Osteocyte (in vitro differentiated cells): ENCODE measurements around the gene RGS12. TPM values are rescaled to one million over a fixed set of nuclear protein-coding genes. Genes with fewer than 3 reads are reported as not detected.

Experiments
- DNase-seq: peaks from one replicate; pipeline ENCODE4 v3.0.0; 2021; ENCODE audit warnings: mixed read lengths; ENCODE audit not compliant: unreplicated experiment; ENCODE audit errors: extremely low spot score
- H3K27ac Mint-ChIP-seq: one replicate; pipeline ENCODE4 v1.8.0; 2021; ENCODE audit warnings: mild to moderate bottlenecking, mixed read lengths; ENCODE audit not compliant: unreplicated experiment
- H3K27me3 Mint-ChIP-seq: one replicate; pipeline ENCODE4 v1.8.0; 2021; ENCODE audit warnings: mixed read lengths; ENCODE audit not compliant: unreplicated experiment
- H3K36me3 Mint-ChIP-seq: one replicate; pipeline ENCODE4 v1.8.0; 2021; ENCODE audit warnings: mixed read lengths; ENCODE audit not compliant: unreplicated experiment
- H3K4me1 Mint-ChIP-seq: one replicate; pipeline ENCODE4 v1.8.0; 2021; ENCODE audit warnings: mixed read lengths; ENCODE audit not compliant: unreplicated experiment
- H3K4me3 Mint-ChIP-seq: one replicate; pipeline ENCODE4 v1.8.0; 2021; ENCODE audit warnings: mild to moderate bottlenecking, moderate library complexity, mixed read lengths; ENCODE audit not compliant: unreplicated experiment
- H3K9me3 Mint-ChIP-seq: one replicate; pipeline ENCODE4 v1.8.0; 2021; ENCODE audit warnings: mixed read lengths; ENCODE audit not compliant: unreplicated experiment
- total RNA-seq: library from RNA; stranded (reverse); gene quantifications from 2 replicates; pipeline ENCODE4 v1.2.1, GENCODE V29; 2021
- TF ChIP-seq, protein P1 (sequence below): fragments of 200-600 bp; sonication (generic); IDR thresholded peaks from 2 replicates; pipeline ENCODE4 v1.5.0; 2021; ENCODE audit warnings: antibody characterized with exemption, mild to moderate bottlenecking, moderate library complexity

RGS12 gene
- total RNA-seq, 1 donor from 2014 or later: 32.5 TPM

DNA sequence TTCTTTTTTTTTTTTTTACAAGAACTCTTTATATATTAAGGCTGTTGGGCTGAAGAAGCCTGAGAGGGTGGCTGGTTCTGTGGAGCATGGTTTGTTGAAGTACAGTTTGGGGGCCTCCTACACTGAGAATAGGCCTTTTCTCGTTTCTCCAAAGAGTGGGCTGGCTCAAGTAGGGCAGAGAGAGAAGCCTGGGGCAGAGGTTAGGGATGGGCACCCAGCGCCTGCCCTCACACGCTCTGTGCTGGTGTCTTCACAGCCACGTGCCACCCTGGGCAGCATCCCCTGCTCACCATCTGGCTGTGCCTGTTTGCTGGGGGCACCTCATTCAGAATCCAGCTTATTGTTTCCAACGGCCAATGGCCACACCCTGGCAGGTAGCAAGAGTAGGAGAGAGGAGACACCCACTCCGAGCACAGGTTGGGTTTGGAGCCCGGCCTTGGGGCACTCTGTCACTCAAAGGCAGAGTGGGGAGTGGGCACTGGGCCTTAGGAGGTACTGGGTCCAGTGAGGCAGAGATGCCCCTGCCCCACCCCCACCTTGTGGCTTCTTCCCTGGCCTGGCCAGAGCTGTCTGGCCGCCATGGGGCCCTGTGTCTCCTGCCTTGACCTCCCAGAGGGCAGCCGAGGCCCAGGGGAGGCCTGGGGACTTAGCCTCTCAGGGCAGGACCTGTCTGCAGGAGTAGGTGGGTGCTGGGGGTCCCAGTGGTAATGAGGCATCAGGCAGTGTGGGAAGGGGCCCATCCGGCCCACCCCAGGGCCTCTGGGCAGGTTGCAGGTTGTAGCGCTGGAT is 40.9 kb upstream of the RGS12 start:
- H3K9me3 Mint-ChIP-seq: no peaks in the 10 kb centered on the region
- H3K4me1 Mint-ChIP-seq: no peaks in the 10 kb centered on the region
- no peaks in the 10 kb centered on the region for H3K36me3 Mint-ChIP-seq
- no peak overlapping the region for H3K27ac Mint-ChIP-seq
- no peaks in the 10 kb centered on the region for H3K27me3 Mint-ChIP-seq
- no peak overlapping the region for H3K4me3 Mint-ChIP-seq
- TF ChIP-seq, protein P1, sequence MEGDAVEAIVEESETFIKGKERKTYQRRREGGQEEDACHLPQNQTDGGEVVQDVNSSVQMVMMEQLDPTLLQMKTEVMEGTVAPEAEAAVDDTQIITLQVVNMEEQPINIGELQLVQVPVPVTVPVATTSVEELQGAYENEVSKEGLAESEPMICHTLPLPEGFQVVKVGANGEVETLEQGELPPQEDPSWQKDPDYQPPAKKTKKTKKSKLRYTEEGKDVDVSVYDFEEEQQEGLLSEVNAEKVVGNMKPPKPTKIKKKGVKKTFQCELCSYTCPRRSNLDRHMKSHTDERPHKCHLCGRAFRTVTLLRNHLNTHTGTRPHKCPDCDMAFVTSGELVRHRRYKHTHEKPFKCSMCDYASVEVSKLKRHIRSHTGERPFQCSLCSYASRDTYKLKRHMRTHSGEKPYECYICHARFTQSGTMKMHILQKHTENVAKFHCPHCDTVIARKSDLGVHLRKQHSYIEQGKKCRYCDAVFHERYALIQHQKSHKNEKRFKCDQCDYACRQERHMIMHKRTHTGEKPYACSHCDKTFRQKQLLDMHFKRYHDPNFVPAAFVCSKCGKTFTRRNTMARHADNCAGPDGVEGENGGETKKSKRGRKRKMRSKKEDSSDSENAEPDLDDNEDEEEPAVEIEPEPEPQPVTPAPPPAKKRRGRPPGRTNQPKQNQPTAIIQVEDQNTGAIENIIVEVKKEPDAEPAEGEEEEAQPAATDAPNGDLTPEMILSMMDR: no peak
- DNase-seq: no peak

DNA sequence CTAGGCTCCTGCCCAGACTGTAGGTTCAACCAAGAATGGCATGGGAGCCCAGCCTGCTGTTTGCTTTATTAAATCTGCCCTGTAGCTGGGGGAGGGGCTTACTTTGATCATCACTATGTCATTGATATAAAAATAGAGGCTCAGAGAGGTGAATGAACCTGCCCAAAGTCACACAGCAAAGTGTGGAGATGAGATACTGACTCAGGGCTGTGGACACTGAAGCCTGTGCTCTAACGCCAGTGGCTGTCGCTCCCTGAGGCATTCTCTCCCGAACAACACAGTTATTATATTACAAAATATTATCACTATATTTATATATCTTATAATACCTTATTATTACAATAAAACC is 40.4 kb upstream of the RGS12 start:
- no peaks in the 10 kb centered on the region for H3K4me1 Mint-ChIP-seq
- H3K4me3 Mint-ChIP-seq: no peak overlapping the region
- DNase-seq: no peak
- no peaks in the 10 kb centered on the region for H3K27me3 Mint-ChIP-seq
- no peaks in the 10 kb centered on the region for H3K36me3 Mint-ChIP-seq
- no peaks in the 10 kb centered on the region for H3K9me3 Mint-ChIP-seq
- TF ChIP-seq, protein P1: no peak
- no peak overlapping the region for H3K27ac Mint-ChIP-seq

DNA sequence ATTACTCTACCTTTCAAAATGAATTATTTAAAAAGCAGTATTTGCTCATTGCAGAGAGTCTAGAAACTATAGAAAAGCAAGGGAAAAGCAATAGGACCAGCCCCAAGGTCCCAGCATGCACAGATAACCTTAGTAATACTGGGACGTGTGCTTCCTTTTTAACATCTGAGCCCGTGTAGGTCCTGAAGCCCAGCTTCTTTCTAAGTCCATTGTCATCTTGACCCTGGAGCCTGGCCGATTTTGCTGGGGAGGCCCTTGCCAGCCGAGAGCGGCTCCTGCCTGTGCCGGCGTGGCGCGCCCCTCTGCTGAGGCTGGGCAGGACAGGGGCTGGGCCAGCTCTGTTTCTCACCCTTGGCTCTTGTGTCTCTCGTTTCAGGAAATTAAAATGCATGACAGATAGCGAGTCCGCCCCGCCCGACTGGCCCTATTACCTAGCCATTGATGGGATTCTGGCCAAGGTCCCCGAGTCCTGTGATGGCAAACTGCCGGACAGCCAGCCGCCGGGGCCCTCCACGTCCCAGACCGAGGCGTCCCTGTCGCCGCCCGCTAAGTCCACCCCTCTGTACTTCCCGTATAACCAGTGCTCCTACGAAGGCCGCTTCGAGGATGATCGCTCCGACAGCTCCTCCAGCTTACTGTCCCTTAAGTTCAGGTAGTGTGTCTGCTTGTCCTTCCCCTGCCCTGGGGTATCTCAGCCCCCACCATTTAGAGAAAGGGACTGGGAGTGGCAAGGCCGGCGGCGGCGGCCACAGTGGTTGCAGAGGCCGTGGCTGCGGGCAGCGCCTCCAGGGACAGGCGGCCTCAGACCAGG is 39.8 kb upstream of the RGS12 start:
- Mint-ChIP-seq H3K4me3 (no peak overlapping the region), H3K27ac (no peak overlapping the region), H3K9me3 (no peaks in the 10 kb centered on the region), H3K36me3 (no peaks in the 10 kb centered on the region), H3K27me3 (no peaks in the 10 kb centered on the region), H3K4me1 (no peaks in the 10 kb centered on the region)
- no peak for DNase-seq
- TF ChIP-seq, protein P1: no peak

DNA sequence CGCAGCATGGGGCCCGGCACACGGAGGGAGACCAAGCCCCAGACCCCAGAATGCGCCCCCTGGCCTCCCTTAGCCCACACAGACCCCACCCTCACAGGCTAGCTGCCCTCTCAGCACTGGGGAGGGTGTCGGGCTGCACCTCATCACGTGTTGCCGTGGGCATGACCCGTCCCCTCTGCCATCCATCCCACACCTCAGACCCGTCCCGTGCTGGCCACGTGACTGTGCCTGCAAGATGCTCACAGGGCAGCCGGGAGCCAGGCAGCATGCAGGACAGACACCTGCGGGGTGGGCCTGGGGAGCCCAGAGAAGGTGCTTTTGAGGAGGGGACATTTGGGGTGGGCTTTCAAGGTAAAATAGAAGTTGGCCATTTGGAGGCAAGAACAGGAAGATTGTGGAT is 39.0 kb upstream of the RGS12 start:
- Mint-ChIP-seq H3K4me1 (no peaks in the 10 kb centered on the region), H3K9me3 (no peaks in the 10 kb centered on the region), H3K27ac (no peak overlapping the region), H3K27me3 (no peaks in the 10 kb centered on the region), H3K4me3 (no peak overlapping the region), H3K36me3 (no peaks in the 10 kb centered on the region)
- TF ChIP-seq, protein P1: no peak
- no peak for DNase-seq
